SK-N-SH treated with all-trans-retinoic acid at 6 μM for 48 hours (cell line): Measurements from ENCODE around the gene ANKRD33B.

Experiments
- ATAC-seq: fragments of 200-7000 bp; cut with Tn5 transposase; 3 replicates; pipeline ENCODE4 v1.9.1; 2020; ENCODE audit warnings: mild to moderate bottlenecking, moderate library complexity
- ARNTL ChIP-seq: fragments of 450-650 bp; formaldehyde crosslinking; IDR thresholded peaks from 2 replicates; pipeline ENCODE4 v1.5.0; 2020; ENCODE audit warnings: low read depth, mild to moderate bottlenecking, moderate library complexity, borderline replicate concordance
- BACH2 ChIP-seq: fragments of 250-450 bp; sonication (Bioruptor Pico); IDR thresholded peaks from 2 replicates; pipeline ENCODE4 v1.9.0; 2021; ENCODE audit warnings: mild to moderate bottlenecking, borderline replicate concordance
- CSRNP3 ChIP-seq: fragments of 250-450 bp; sonication (Bioruptor Pico); IDR thresholded peaks from 2 replicates; pipeline ENCODE4 v1.5.1; 2021; ENCODE audit warnings: mild to moderate bottlenecking, moderate library complexity
- GLIS3 ChIP-seq: fragments of 250-450 bp; sonication (Bioruptor Pico); IDR thresholded peaks from 2 replicates; pipeline ENCODE4 v1.5.0; 2020; ENCODE audit warnings: mild to moderate bottlenecking, moderate library complexity
- ISL1 ChIP-seq: fragments of 250-450 bp; sonication (Bioruptor Pico); IDR thresholded peaks from 2 replicates; pipeline ENCODE4 v2.1.2; 2022; ENCODE audit warnings: mild to moderate bottlenecking, moderate library complexity
- OSR1 ChIP-seq: fragments of 250-450 bp; sonication (Bioruptor Pico); IDR thresholded peaks from 2 replicates; pipeline ENCODE4 v1.8.0; 2022; ENCODE audit warnings: moderate library complexity, mild to moderate bottlenecking, inconsistent platforms
- PATZ1 ChIP-seq: fragments of 250-450 bp; sonication (Bioruptor Pico); IDR thresholded peaks from 2 replicates; pipeline ENCODE4 v1.8.0; 2020; ENCODE audit warnings: mild to moderate bottlenecking, moderate library complexity, borderline replicate concordance
- PPARA ChIP-seq: fragments of 250-450 bp; sonication (Bioruptor Pico); IDR thresholded peaks from 2 replicates; pipeline ENCODE4 v1.5.0; 2020; ENCODE audit warnings: mild to moderate bottlenecking, borderline replicate concordance
- RARB ChIP-seq: fragments of 250-450 bp; sonication (Bioruptor Pico); IDR thresholded peaks from 2 replicates; pipeline ENCODE4 v1.8.0; 2021; ENCODE audit warnings: mild to moderate bottlenecking, moderate library complexity
- SNAI2 ChIP-seq: fragments of 250-450 bp; sonication (Bioruptor Pico); IDR thresholded peaks from 2 replicates; pipeline ENCODE4 v1.5.0; 2020; ENCODE audit warnings: mild to moderate bottlenecking, moderate library complexity
- TCF4 ChIP-seq: fragments of 250-450 bp; sonication (Bioruptor Pico); IDR thresholded peaks from 2 replicates; pipeline ENCODE4 v1.8.0; 2021; ENCODE audit warnings: mild to moderate bottlenecking, moderate library complexity, borderline replicate concordance
- TOX ChIP-seq: fragments of 250-450 bp; sonication (Bioruptor Pico); IDR thresholded peaks from 2 replicates; pipeline ENCODE4 v1.8.0; 2021; ENCODE audit warnings: mild to moderate bottlenecking, moderate library complexity, borderline replicate concordance
- TSHZ2 ChIP-seq: fragments of 250-450 bp; sonication (Bioruptor Pico); IDR thresholded peaks from 2 replicates; pipeline ENCODE4 v1.5.0; 2020; ENCODE audit warnings: mild to moderate bottlenecking, moderate library complexity
- ZC3H10 ChIP-seq: fragments of 250-450 bp; sonication (Bioruptor Pico); IDR thresholded peaks from 2 replicates; pipeline ENCODE4 v1.5.1; 2021; ENCODE audit warnings: mild to moderate bottlenecking, moderate library complexity
- ZFP3 ChIP-seq: fragments of 250-450 bp; sonication (Bioruptor Pico); IDR thresholded peaks from 2 replicates; pipeline ENCODE4 v1.5.0; 2020; ENCODE audit warnings: mild to moderate bottlenecking, moderate library complexity
- ZFP30 ChIP-seq: fragments of 450-650 bp; formaldehyde crosslinking; IDR thresholded peaks from 2 replicates; pipeline ENCODE4 v1.5.0; 2022; ENCODE audit warnings: mild to moderate bottlenecking, moderate library complexity
- ZNF70 ChIP-seq: fragments of 450-650 bp; formaldehyde crosslinking; IDR thresholded peaks from 2 replicates; pipeline ENCODE4 v1.5.0; 2020; ENCODE audit warnings: mild to moderate bottlenecking, moderate library complexity
- ZNF8 ChIP-seq: fragments of 450-650 bp; formaldehyde crosslinking; IDR thresholded peaks from 2 replicates; pipeline ENCODE4 v1.5.0; 2020; ENCODE audit warnings: mild to moderate bottlenecking, moderate library complexity

ANKRD33B gene

DNA sequence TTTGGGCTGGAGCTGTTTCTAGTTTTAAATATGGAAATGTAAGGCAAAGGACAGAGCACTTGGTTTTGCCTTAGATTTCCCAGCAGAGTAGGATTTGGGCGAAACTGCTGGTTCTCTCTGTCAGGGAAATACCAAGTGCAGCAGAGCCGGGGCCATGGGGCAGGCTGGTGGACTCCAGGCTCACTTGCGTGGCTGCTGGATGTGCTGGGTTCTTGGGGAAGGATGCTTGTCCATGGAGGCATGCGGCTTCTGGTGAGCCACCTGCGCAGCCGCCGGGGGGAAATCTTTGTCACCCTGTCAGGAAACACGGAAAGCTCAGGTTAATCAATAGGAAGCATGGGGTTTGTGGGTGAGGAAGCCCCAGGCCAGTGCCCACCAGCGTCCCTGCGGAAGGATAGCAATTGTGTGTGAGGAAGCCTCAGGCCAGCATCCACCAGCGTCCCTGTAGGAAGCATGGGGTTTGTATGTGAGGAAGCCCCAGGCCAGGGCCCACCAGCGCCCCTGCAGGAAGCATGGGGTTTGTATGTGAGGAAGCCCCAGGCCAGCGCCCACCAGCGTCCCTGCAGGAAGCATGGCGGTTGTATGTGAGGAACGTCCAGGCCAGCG is 117.1 kb downstream of the ANKRD33B start:
- no peak for TF ChIP-seq TCF4 (CRISPR knock-in tag)
- TF ChIP-seq GLIS3 (CRISPR knock-in tag) = no peak
- no peak for TF ChIP-seq TSHZ2 (CRISPR knock-in tag)
- TF ChIP-seq ZNF70 = no peak
- TF ChIP-seq ZFP30 (CRISPR knock-in tag) = no peak
- TF ChIP-seq TOX = no peak
- TF ChIP-seq ZNF8 = no peak
- no peak for TF ChIP-seq ZFP3
- no peak for TF ChIP-seq RARB
- TF ChIP-seq OSR1 = no peak
- TF ChIP-seq CSRNP3 (CRISPR knock-in tag) = no peak
- no peak for TF ChIP-seq SNAI2 (CRISPR knock-in tag)
- TF ChIP-seq PATZ1 (CRISPR knock-in tag) = no peak
- no peak for TF ChIP-seq BACH2 (CRISPR knock-in tag)
- no peak for ATAC-seq

GRCh38 chr5:10681731-10682679 is 118.1 kb downstream of the ANKRD33B start:
- no peak for ATAC-seq
- TF ChIP-seq PATZ1 (CRISPR knock-in tag) = no peak
- no peak for TF ChIP-seq ISL1 (CRISPR knock-in tag)
- TF ChIP-seq BACH2 (CRISPR knock-in tag) = no peak
- TF ChIP-seq ARNTL (CRISPR knock-in tag) = no peak
- TF ChIP-seq PPARA = no peak
- TF ChIP-seq GLIS3 (CRISPR knock-in tag) = no peak

DNA sequence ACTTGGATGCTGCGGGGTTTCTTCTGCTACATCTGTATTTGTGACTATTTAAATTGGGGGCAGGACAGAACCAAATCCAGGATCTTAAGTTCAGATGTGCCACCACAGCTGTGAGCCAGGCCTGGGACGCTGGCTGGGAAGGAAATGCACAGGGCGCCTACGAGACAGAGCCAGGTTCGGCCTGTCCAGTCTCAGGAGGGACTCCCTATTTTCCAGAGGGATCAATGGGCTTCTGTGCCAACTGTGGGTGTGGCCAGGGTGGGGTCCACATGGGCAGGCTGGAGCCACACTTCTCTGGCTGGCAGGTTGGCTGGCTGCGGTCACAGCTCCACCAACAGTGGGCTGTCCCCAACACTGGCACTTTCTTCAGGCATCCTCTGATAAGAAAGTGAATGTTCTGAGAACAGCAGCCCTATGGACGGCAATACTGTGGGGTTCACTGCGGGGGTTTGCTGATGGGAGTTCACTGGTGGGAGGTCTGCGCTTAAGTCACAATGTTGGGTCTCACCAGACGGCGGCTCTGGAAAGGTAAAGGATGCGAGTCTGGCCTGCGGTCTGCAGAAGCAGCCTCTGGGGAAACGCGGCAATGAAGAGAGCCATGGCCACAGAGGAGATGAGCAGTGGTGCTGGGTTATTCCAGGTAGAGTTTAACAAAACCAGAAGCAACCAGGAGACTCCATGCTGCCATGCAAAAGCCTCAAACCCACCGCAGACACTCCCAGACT is 119.1 kb downstream of the ANKRD33B start:
- ATAC-seq = no peak
- TF ChIP-seq PATZ1 (CRISPR knock-in tag) = no peak
- TF ChIP-seq TCF4 (CRISPR knock-in tag) = no peak
- TF ChIP-seq BACH2 (CRISPR knock-in tag) = no peak
- TF ChIP-seq CSRNP3 (CRISPR knock-in tag) = no peak
- no peak for TF ChIP-seq TOX
- TF ChIP-seq TSHZ2 (CRISPR knock-in tag) = no peak
- TF ChIP-seq GLIS3 (CRISPR knock-in tag) = no peak
- TF ChIP-seq ZC3H10 (CRISPR knock-in tag) = no peak
